ENCODE measurements around the gene FAM117B.

DNA sequence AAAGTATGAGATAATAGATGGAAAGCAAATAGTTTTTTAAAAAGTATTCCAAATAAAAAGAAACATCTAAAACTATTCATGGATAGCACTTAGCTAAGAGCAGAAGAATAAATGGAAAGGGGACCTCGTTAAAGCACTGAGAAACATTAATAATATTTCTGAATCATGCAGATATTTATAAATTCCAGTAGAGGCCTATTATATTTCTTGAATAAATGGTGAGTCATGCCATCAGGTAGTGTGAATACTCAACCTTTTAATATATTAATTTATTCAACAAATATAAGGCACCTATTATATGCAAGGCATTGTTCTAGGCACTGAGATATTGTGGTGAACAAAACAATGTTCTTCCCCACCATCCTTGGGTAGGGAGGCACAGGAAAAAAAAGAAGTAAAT, 183.0 kb downstream of the FAM117B start:
- TF ChIP-seq, protein P1, sequence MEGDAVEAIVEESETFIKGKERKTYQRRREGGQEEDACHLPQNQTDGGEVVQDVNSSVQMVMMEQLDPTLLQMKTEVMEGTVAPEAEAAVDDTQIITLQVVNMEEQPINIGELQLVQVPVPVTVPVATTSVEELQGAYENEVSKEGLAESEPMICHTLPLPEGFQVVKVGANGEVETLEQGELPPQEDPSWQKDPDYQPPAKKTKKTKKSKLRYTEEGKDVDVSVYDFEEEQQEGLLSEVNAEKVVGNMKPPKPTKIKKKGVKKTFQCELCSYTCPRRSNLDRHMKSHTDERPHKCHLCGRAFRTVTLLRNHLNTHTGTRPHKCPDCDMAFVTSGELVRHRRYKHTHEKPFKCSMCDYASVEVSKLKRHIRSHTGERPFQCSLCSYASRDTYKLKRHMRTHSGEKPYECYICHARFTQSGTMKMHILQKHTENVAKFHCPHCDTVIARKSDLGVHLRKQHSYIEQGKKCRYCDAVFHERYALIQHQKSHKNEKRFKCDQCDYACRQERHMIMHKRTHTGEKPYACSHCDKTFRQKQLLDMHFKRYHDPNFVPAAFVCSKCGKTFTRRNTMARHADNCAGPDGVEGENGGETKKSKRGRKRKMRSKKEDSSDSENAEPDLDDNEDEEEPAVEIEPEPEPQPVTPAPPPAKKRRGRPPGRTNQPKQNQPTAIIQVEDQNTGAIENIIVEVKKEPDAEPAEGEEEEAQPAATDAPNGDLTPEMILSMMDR (IDR thresholded peaks at IDR 0.05) = no peak
- no peak for TF ChIP-seq POLR2A (IDR thresholded peaks at IDR 0.05)
- no peak for TF ChIP-seq POLR2AphosphoS5 (IDR thresholded peaks at IDR 0.05)
